ENCODE measurements around the gene CELSR3.

CELSR3 gene

GRCh38 chr3:48587686-48588085 lies 75.0 kb downstream of the CELSR3 start:
- no peak for DNase-seq (ENCODE audit: extremely low read depth in 1 of 2, low read depth in 1 of 2)

Measured in activated CD8-positive, alpha-beta memory T cell treated with anti-CD3 and anti-CD28 coated beads for 1 hour (primary cell).